UCSD-AML1 (cell line): ENCODE results near the gene ISCU.
"Not testable (repeated sequence)": the region's sequence is repeated elsewhere in the genome, so short reads cannot be mapped to it uniquely, and the experiment has no call there.

ENCODE experiments used
- DNase-seq: peaks from one replicate; lab custom pipeline; 2025; ENCODE audit not compliant: unreplicated experiment; lab: John Stamatoyannopoulos, UW

The ISCU gene

DNA sequence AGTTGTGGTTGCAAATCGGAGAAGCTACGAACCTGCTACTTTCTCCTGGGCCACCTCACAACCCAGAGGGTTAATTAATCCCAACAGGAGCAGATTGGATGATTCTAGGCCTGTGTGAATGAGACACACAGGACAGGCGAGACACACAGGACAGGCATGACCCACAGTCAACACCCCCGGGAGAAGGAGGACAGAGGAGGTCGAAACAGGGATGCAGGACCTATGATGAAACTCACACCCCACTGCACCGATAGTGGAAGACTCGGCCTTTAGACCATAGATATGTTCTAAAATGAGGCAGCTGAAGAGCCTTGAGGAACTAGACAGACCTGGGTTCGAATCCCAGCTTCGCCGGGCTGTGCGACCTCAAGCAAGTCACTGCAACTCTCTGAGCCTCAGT is 23.9 kb downstream of the ISCU start:
- no peak for DNase-seq

GRCh38 chr12:108587826-108588225 is 25.4 kb downstream of the ISCU start:
- no peak for DNase-seq

DNA sequence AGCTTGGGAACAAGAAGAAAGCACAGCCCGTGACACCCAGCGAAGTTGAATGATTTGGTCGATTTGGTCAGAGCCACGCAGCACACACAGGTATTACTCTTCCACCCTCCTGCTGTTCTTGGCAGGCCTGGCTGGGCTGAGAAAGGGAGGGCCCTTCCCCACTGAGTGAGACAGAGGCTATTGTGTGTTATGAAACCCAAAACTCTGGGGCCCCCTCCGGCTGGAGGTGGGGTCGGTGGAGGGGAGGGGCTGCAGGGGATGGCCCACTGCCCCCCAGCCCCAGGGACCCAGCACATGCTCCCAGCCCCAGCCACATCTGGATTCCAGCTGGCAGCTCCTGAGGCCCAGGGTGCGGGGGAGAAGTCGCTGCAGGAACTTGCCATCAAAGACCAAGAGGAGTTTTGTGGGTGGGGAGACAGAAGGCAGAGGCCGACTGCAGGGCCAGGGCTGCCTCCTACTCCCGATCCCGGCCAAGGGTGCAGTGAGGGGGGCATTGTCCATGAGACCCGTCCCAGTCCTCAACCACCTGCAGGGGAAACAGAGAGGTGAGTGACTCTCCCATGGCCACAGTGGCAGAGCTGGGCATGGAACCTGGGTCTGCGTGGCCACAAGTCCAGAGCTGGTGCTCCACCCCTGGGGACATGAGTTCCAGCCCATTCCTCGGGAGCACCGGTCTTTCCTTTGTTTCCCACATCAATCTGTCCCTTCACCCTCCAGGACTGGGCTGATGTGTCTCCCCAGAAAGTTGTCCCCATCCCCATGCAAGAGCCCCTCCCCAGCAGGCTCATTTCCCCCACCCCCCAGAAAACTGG is 26.8 kb downstream of the ISCU start:
- no peak for DNase-seq

DNA sequence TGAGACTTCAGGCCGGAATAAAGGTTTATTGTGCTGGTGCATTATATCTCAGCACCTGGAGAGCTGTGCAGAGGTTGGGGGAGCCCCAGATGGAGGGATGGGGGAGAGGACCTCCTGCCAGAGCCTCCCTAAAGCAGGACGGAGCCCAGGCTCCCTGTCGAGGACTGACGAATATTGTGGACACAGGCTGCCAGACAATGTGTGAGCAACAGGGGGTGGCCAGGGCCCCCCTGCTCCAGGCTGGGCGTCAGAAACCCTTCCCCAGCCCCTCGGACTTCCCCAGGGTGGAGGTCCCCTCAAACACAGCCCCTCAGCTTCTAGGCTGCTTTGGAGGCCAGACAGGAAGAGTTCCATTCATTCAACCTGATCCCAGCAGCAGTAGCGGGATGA is 27.4 kb downstream of the ISCU start:
- no peak for DNase-seq

- DNase-seq: not testable (repeated sequence)
Observed at GRCh38 chr12:108590463-108590862, 28.1 kb downstream of the ISCU start.

- DNase-seq: no peak
Observed at GRCh38 chr12:108591267-108591980, 29.0 kb downstream of the ISCU start.

DNA sequence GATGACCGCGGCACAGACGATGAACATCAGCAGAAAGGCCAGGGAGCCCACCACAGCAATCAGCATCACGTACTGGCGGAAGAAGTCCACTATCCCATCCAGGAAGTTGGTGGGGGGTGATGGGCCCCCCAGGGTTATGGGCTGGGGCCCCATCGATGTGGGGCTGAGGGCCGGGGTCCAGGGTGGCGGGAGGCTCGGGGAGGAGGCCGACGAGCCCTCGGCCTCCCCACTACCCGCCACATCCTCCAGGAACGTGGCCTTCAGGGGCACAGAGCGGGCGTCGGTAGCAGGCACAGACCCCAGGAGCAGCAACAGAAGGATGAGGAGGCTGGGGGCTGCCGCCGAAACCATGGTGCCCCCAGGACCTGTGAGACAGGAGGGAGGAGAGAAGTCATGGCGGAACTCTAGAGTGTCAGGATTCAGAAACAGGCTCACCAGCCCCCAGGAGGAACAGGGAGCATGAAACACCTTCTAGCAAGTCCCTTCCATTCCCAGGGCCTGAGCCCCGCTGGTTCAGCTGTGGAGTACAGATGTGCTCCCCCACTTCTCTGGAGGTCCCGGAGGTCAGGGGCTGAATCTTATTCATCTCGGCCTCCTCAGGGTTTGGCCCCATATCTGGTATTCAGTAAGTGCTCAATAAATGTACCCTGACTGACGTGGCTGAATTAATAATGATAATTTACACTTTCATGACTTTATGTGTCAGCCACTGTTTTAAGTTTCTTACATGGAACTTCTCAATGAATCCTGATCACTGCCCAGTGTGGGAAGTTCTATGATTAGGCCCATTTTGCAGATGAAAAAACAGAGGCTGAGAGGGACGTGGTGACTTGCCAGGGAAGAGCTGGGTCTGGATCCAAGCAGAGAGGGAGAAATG is 29.9 kb downstream of the ISCU start:
- DNase-seq: no peak

- no peak for DNase-seq
Observed at GRCh38 chr12:108594323-108594903, 32.0 kb downstream of the ISCU start.

DNA sequence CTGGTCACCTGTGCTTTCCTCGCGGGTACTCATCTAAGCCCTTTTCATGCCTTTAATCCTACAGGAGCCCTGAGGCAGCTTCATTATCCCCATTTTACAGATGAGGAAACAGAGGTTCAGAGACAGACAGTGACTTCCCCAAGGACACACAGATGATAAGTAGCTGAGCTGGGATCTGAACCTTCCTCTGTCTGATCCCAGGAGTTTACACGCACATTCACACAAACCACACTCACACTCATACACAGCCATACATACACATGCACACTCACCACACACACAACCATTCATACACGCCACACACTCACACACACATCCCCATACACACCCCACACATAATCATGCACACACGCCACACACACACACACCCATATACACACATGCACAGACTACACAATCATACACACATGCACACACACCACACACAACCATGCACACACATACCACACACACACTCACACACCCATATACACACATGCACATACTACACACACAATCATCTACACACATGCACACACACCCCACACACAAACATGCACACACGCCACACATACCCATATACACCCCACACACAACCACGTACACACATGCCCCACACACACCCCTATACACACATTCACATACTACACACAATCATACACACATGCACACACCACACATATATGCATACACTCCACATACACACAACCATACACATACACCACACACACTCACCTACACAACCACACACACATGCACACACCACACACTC is 32.7 kb downstream of the ISCU start:
- no peak for DNase-seq

- DNase-seq: no peak
Observed at GRCh38 chr12:108595711-108596647, 33.6 kb downstream of the ISCU start.

GRCh38 chr12:108596854-108597558 is 34.6 kb downstream of the ISCU start:
- DNase-seq: no peak

- no peak for DNase-seq
Observed at GRCh38 chr12:108597559-108598471, 35.4 kb downstream of the ISCU start, which contains the start of gene TMEM119. Gene TMEM119 (minus strand): TSS chr12:108598084. CDS start chr12:108592383, 5,701 bp downstream.

GRCh38 chr12:108598553-108599250 is 36.3 kb downstream of the ISCU start:
- no peak for DNase-seq

GRCh38 chr12:108599541-108599940 is 37.1 kb downstream of the ISCU start:
- DNase-seq: no peak

- no peak for DNase-seq
Observed at GRCh38 chr12:108599948-108600701, 37.7 kb downstream of the ISCU start.

DNA sequence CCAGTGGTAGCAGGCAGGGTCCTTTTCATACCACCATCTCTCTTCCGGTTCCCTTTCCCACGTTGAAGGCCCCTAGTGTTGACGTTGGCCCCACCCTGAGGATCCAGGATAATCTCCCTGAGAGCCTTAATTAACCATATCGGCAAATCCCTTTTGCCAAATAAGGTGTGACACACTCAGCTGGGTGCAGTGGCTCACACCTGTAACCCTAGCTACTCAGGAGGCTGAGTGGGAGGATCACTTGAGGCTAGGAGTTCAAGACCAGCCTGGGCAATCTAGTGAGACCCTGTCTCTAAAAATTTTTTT is 38.3 kb downstream of the ISCU start:
- DNase-seq: no peak
